A549 treated with AZD9567 at 1 μM for 4 hours (cell line): ENCODE data around the gene PRG2. TPM values are rescaled to one million over a fixed set of nuclear protein-coding genes. Genes with fewer than 3 reads are reported as not detected.

ENCODE experiments used
- total RNA-seq: library from RNA; stranded (reverse); fragments of 200-300 nt; extraction: Qiagen RNA extraction; gene quantifications from 5 replicates; pipeline ENCODE4 v1.2.3, GENCODE V29; 2022; ENCODE audit not compliant: insufficient read depth

PRG2 gene
- not detected in 5 replicates for total RNA-seq

GRCh38 chr11:57390535-57390934 is at the start of gene PRG2:
Gene PRG2 (minus strand): TSS chr11:57390650. CDS start chr11:57389944, 706 bp downstream.

GRCh38 chr11:57426929-57427726 is 36.7 kb upstream of the PRG2 start, which contains the start of gene SLC43A3:
Gene SLC43A3 (minus strand): TSS chr11:57427121. CDS start chr11:57426172, 949 bp downstream.

GRCh38 chr11:57380975-57381374 is 9.5 kb downstream of the PRG2 start, which contains the start of gene PRG3:
Gene PRG3 (minus strand): TSS chr11:57381150. CDS start chr11:57380708, 442 bp downstream.

GRCh38 chr11:57338142-57338541 is 52.3 kb downstream of the PRG2 start, which contains the start of gene P2RX3:
Gene P2RX3 (plus strand): TSS chr11:57338352. CDS start chr11:57338551, 199 bp downstream.

Other genes with a start within 250 kb of the PRG2 start
- not detected in 5 replicates for gene LRRC55, start 208.7 kb downstream of the PRG2 start, total RNA-seq
- 0.05 TPM in 1 of 5 replicates, not detected in the others for gene APLNR, start 153.4 kb downstream of the PRG2 start, total RNA-seq
- gene TNKS1BP1, start 65.7 kb downstream of the PRG2 start, total RNA-seq, result 59.0 to 83.4 TPM (median 74.4 TPM) in 5 replicates
- gene SSRP1, start 54.8 kb downstream of the PRG2 start, total RNA-seq, result 188 to 217 TPM (median 210 TPM) in 5 replicates
- gene P2RX3, start 52.3 kb downstream of the PRG2 start, total RNA-seq, result 0.07 to 0.15 TPM (median 0.13 TPM) in 4 of 5 replicates, not detected in the other
- gene PRG3, start 9.5 kb downstream of the PRG2 start, total RNA-seq, result not detected in 5 replicates
- 0.23 to 0.34 TPM (median 0.29 TPM) in 4 of 5 replicates, not detected in the other for gene SLC43A3, start 36.5 kb upstream of the PRG2 start, total RNA-seq
- gene RTN4RL2, start 69.9 kb upstream of the PRG2 start, total RNA-seq, result 70.3 to 89.4 TPM (median 76.9 TPM) in 5 replicates
- gene SLC43A1, start 125.1 kb upstream of the PRG2 start, total RNA-seq, result 2.2 to 7.3 TPM (median 2.6 TPM) in 5 replicates
- 149 to 169 TPM (median 162 TPM) in 5 replicates for gene TIMM10, start 140.1 kb upstream of the PRG2 start, total RNA-seq
- gene SMTNL1, start 146.9 kb upstream of the PRG2 start, total RNA-seq, result not detected in 5 replicates
- gene UBE2L6, start 177.0 kb upstream of the PRG2 start, total RNA-seq, result 34.8 to 41.9 TPM (median 37.3 TPM) in 5 replicates
- gene SERPING1, start 207.0 kb upstream of the PRG2 start, total RNA-seq, result 0.55 to 1.6 TPM (median 0.84 TPM) in 5 replicates